ENCODE results near the gene SNAP23. TPM values are rescaled to one million over a fixed set of nuclear protein-coding genes. Genes with fewer than 3 reads are reported as not detected.
A peak's percentile ranks its signal among the peaks of the same experiment; 100 is the strongest.

The SNAP23 gene
- total and polyA plus RNA-seq, 2 of the 8 experiments (the other 6 are each of a cell fraction or from before 2014, with no cell fraction given): 58.0 to 72.8 TPM

- TF ChIP-seq SIX5 (IDR thresholded peaks at IDR 0.05; ENCODE audit: low read depth, low read length) (no peak), E2F6 (IDR thresholded peaks at IDR 0.05) (peak; percentile 55), JUN (IDR thresholded peaks at IDR 0.05; ENCODE audit: low read depth, low read length) (no peak), SUZ12 (IDR thresholded peaks at IDR 0.05; ENCODE audit: low read length) (no peak), HDAC2 (IDR thresholded peaks at IDR 0.05; ENCODE audit: borderline replicate concordance in 1 of 2, low read depth in 2 of 2, low read length in 2 of 2) (no peak), POLR2A (IDR thresholded peaks at IDR 0.05; ENCODE audit: control extremely low read depth in 1 of 2, low read depth in 2 of 2, low read length in 2 of 2) (peak; percentile 45 to 67), NRF1 (IDR thresholded peaks at IDR 0.05; ENCODE audit: low read depth, low read length) (peak; percentile 81), RXRA (IDR thresholded peaks at IDR 0.05; ENCODE audit: insufficient read depth, low read depth, low read length) (no peak), BCL11A (IDR thresholded peaks at IDR 0.05; ENCODE audit: low read depth in 2 of 2, low read length in 2 of 2) (no peak)
Measured at GRCh38 chr15:42495361-42496212, at the start of gene SNAP23 (continued).

All from H1 (cell line).